Gastroesophageal sphincter (tissue), 3 donors: ENCODE data around the gene ULK4.

ENCODE experiments used
- CTCF ChIP-seq, 4 experiments: fragments of 200-600 bp in 2 of 4; fragments of 450-650 bp in 2 of 4; sonication (generic) in 1 of 4; IDR thresholded peaks; one replicate each; pipeline ENCODE4 v1.5.1; 2017 to 2019; ENCODE audit warnings: antibody characterized with exemption in 4 of 4, mild to moderate bottlenecking in 2 of 4, moderate library complexity in 2 of 4
- EP300 ChIP-seq: sonication (generic); formaldehyde crosslinking; IDR thresholded peaks from one replicate; pipeline ENCODE4 v1.6.1; 2017; ENCODE audit warnings: antibody characterized with exemption, mild to moderate bottlenecking
- POLR2AphosphoS5 ChIP-seq: sonication (generic); formaldehyde crosslinking; IDR thresholded peaks from one replicate; pipeline ENCODE4 v1.6.1; 2017; ENCODE audit warnings: antibody characterized with exemption

GRCh38 chr3:41249318-41249717 is 712.6 kb downstream of the ULK4 start:
- TF ChIP-seq CTCF (IDR thresholded peaks at IDR 0.05): no peak
- no peak for TF ChIP-seq POLR2AphosphoS5
- TF ChIP-seq EP300: no peak
